K562 (cell line): ENCODE data around the gene KLHL22. TPM values are rescaled to one million over a fixed set of nuclear protein-coding genes. Genes with fewer than 3 reads are reported as not detected.

Source experiments
- ATAC-seq: fragments of 200-7000 bp; cut with Tn5 transposase; 3 replicates; pipeline ENCODE4 v1.9.1; 2020; ENCODE audit warnings: moderate library complexity
- BruUV-seq: library from RNA; stranded (reverse); fragments of 400-500 nt; replicated peaks from 2 replicates; lab custom pipeline; 2021; lab: Mats Ljungman, UMichigan
- CTCF ChIA-PET: fragments of 300-600 bp; formaldehyde crosslinking; extraction: SDS; loops from one replicate; lab custom pipeline; 2021; ENCODE audit warnings: low intra/inter-chr PET ratio; lab: Yijun Ruan, JAX
- POLR2A ChIA-PET: fragments of 300-600, 350-650 bp; sonication (Branson Sonifier 250); formaldehyde crosslinking; extraction: SDS; loops from one replicate; lab custom pipeline; 2021; ENCODE audit warnings: antibody characterized with exemption, inconsistent platforms; lab: Yijun Ruan, JAX
- DNase-seq, 4 experiments: peaks; one replicate each; pipeline versions ENCODE4 v3.0.0 to v3.0.0-alpha.2; 2011 to 2018; ENCODE audit warnings: low spot score in 3 of 4, mixed read lengths in 3 of 4; ENCODE audit errors: extremely low read depth in 1 of 4
- FAIRE-seq: peaks from 2 replicates; lab custom pipeline; 2011; peaks lifted over from hg19 to GRCh38; lab: Jason Lieb, UNC
- H2AFZ ChIP-seq: 2 replicates; pipeline ENCODE4 v1.6.0; 2011; ENCODE audit warnings: low read depth, low read length, control low read depth, inconsistent platforms
- H3K27ac ChIP-seq: fragments of 200-600 bp; 3 replicates; pipeline ENCODE4 v1.8.0; 2011; ENCODE audit warnings: low read depth, mild to moderate bottlenecking, control low read depth, inconsistent platforms, low read length, moderate library complexity, mixed read lengths; ENCODE audit errors: extremely low read depth
- H3K27me3 ChIP-seq, 2 experiments: fragments of 300-600 bp in 1 of 2; 2 replicates in 1 of 2; 3 replicates in 1 of 2; pipeline versions ENCODE4 v1.6.0 to v1.8.0; 2011; ENCODE audit warnings: inconsistent platforms in 2 of 2, low read length in 2 of 2, mild to moderate bottlenecking in 1 of 2, mixed read lengths in 1 of 2, moderate library complexity in 1 of 2; ENCODE audit not compliant: control insufficient read depth in 2 of 2, insufficient read depth in 2 of 2
- H3K36me3 ChIP-seq: fragments of 300-600 bp; 3 replicates; pipeline ENCODE4 v1.8.0; 2011; ENCODE audit warnings: mild to moderate bottlenecking, low read length, inconsistent platforms; ENCODE audit not compliant: control insufficient read depth, insufficient read depth
- H3K4me1 ChIP-seq, 2 experiments: fragments of 200-600 bp in 1 of 2; replicated peaks in 1 of 2; 2 replicates in 1 of 2; 3 replicates in 1 of 2; pipeline versions ENCODE4 v1.5.1 to v1.8.0; 2011; ENCODE audit warnings: inconsistent platforms in 2 of 2, low read length in 2 of 2, mild to moderate bottlenecking in 1 of 2, mixed read lengths in 1 of 2, moderate library complexity in 1 of 2; ENCODE audit not compliant: control insufficient read depth in 2 of 2, insufficient read depth in 2 of 2
- H3K4me2 ChIP-seq: 2 replicates; pipeline ENCODE4 v1.6.1; 2011; ENCODE audit warnings: low read length, control low read depth, inconsistent platforms, mixed read lengths; ENCODE audit not compliant: insufficient read depth
- H3K4me3 ChIP-seq: fragments of 200-600 bp; sonication (generic), shearing (Covaris generic); 2 replicates; pipeline ENCODE4 v1.5.1; 2016; ENCODE audit warnings: control low read depth, inconsistent platforms
- H3K79me2 ChIP-seq: fragments of 200-600 bp; 3 replicates; pipeline ENCODE4 v1.8.0; 2011; ENCODE audit warnings: low read length, inconsistent platforms; ENCODE audit not compliant: control insufficient read depth, insufficient read depth
- H3K9ac ChIP-seq, 2 experiments: 2 replicates each; pipeline versions ENCODE4 v1.6.0 to v1.6.1; 2011; ENCODE audit warnings: low read depth in 2 of 2, low read length in 2 of 2, control low read depth in 1 of 2, inconsistent platforms in 1 of 2, mild to moderate bottlenecking in 1 of 2, mixed read lengths in 1 of 2; ENCODE audit not compliant: insufficient read depth in 1 of 2
- H3K9me1 ChIP-seq: one replicate; pipeline ENCODE4 v1.6.0; 2011; ENCODE audit warnings: inconsistent platforms, mild to moderate bottlenecking, low read length, moderate library complexity; ENCODE audit not compliant: control insufficient read depth, insufficient read depth
- H3K9me3 ChIP-seq: replicated peaks from 2 replicates; pipeline ENCODE4 v1.5.1; 2011; ENCODE audit warnings: low read depth, low read length, inconsistent platforms; ENCODE audit not compliant: control insufficient read depth, insufficient read depth
- H4K20me1 ChIP-seq: replicated peaks from 2 replicates; pipeline ENCODE4 v1.6.1; 2011; ENCODE audit warnings: low read length, inconsistent platforms, mixed read lengths; ENCODE audit not compliant: control insufficient read depth, insufficient read depth
- BCL6 ChIP-seq: fragments of 250-450 bp; sonication (Bioruptor Pico); IDR thresholded peaks from 2 replicates; pipeline ENCODE4 v1.4.0; 2020
- BRCA1 ChIP-seq, 2 experiments: fragments of 450-650 bp in 1 of 2; sonication (generic) in 1 of 2; formaldehyde crosslinking in 1 of 2; IDR thresholded peaks; 2 replicates each; pipeline versions ENCODE4 v1.5.0 to v1.6.1; 2017 to 2020; ENCODE audit warnings: mild to moderate bottlenecking in 1 of 2, missing genetic modification reagents in 1 of 2
- FOXA3 ChIP-seq, 2 experiments: fragments of 450-650 bp in 1 of 2; sonication (generic) in 1 of 2; formaldehyde crosslinking; IDR thresholded peaks in 1 of 2; conservative IDR thresholded peaks in 1 of 2; 2 replicates each; pipeline versions ENCODE4 v1.4.0 to v1.8.0; 2020 to 2022; ENCODE audit warnings: mild to moderate bottlenecking in 2 of 2, missing genetic modification reagents in 1 of 2
- FOXP4 ChIP-seq: sonication (generic); formaldehyde crosslinking; IDR thresholded peaks from 2 replicates; pipeline ENCODE4 v1.8.0; 2022; ENCODE audit warnings: mild to moderate bottlenecking, missing genetic modification reagents, borderline replicate concordance
- POLR2B ChIP-seq: fragments of 450-650 bp; IDR thresholded peaks from 2 replicates; pipeline ENCODE4 v1.6.1; 2018; ENCODE audit warnings: low read depth; ENCODE audit not compliant: partially characterized antibody
- STAG1 ChIP-seq: sonication (generic); formaldehyde crosslinking; IDR thresholded peaks from 2 replicates; pipeline ENCODE4 v1.5.0; 2020; ENCODE audit warnings: missing genetic modification reagents, borderline replicate concordance
- TEAD1 ChIP-seq, 2 experiments: fragments of 450-650 bp in 1 of 2; sonication (generic) in 1 of 2; formaldehyde crosslinking; IDR thresholded peaks; 2 replicates each; pipeline versions ENCODE4 v1.4.0 to v1.8.0; 2020 to 2022; ENCODE audit warnings: mild to moderate bottlenecking in 2 of 2, missing genetic modification reagents in 1 of 2
- THRB ChIP-seq: fragments of 450-650 bp; formaldehyde crosslinking; conservative IDR thresholded peaks from 2 replicates; pipeline ENCODE4 v1.4.0; 2022; ENCODE audit warnings: mild to moderate bottlenecking, missing genetic modification characterization
- ZBTB43 ChIP-seq: sonication (generic); formaldehyde crosslinking; IDR thresholded peaks from 2 replicates; pipeline ENCODE4 v1.8.0; 2023; ENCODE audit warnings: mild to moderate bottlenecking, missing genetic modification reagents
- ZNF121 ChIP-seq: sonication (generic); formaldehyde crosslinking; conservative IDR thresholded peaks from 2 replicates; pipeline ENCODE4 v1.8.0; 2022; ENCODE audit warnings: missing genetic modification reagents
- ZNF217 ChIP-seq: sonication (generic); formaldehyde crosslinking; IDR thresholded peaks from 2 replicates; pipeline ENCODE4 v1.8.0; 2022; ENCODE audit warnings: mild to moderate bottlenecking, missing genetic modification reagents
- ZNF224 ChIP-seq: sonication (generic); formaldehyde crosslinking; IDR thresholded peaks from 2 replicates; pipeline ENCODE4 v1.8.0; 2022; ENCODE audit warnings: mild to moderate bottlenecking, missing genetic modification reagents
- WGBS: fragments of 100-300 bp; shearing (Covaris generic); methylation state at CpG from one replicate; pipeline ENCODE4 v1.1.6; 2016; ENCODE audit warnings: low coverage, mixed read lengths; ENCODE audit not compliant: insufficient coverage; ENCODE audit errors: missing lambda C conversion rate; 5-methylcytosine and 5-hydroxymethylcytosine counted together
- in situ Hi-C: fragments of 300-500 bp; cut with MboI; formaldehyde crosslinking; loops from 4 replicates; pipeline ENCODE4 v1.15.0; 2018; ENCODE audit warnings: inconsistent platforms, mixed read lengths
- intact Hi-C: fragments of 100-400 bp; cut with micrococcal nuclease; formaldehyde crosslinking; loops from 2 replicates; pipeline ENCODE4 v1.14.2; 2022
- polyA plus RNA-seq, 8 experiments: library from polyadenylated mRNA; depleted of rRNA in 4 of 8; stranded (reverse) in 5 of 8; unstranded in 3 of 8; fragments of >200 nt; fragmentation: Nextera tagmentation in 2 of 8; fragmentation: Illumina TruSeq in 1 of 8; extraction: Ambion mirVana in 2 of 8; extraction: Trizol in 1 of 8; gene quantifications; 2 replicates each; pipeline versions ENCODE4 v1.2.1 to v1.2.3, GENCODE V29; 2011 to 2014; ENCODE audit warnings: inconsistent platforms in 1 of 8, missing spikeins in 1 of 8
- total RNA-seq, 7 experiments: library from RNA; depleted of rRNA in 6 of 7; stranded (reverse); fragments of >200 nt in 6 of 7; fragmentation: Illumina TruSeq in 2 of 7; extraction: Trizol in 2 of 7; gene quantifications; 2 replicates each; pipeline versions ENCODE4 v1.2.1 to v1.2.3, GENCODE V29; 2011 to 2021; ENCODE audit warnings: low replicate concordance in 1 of 7

KLHL22 gene
- total and polyA plus RNA-seq, 9 of the 15 experiments (the other 6 are each of a cell fraction or from before 2014, with no cell fraction given), result 1.3 to 25.6 (median 15.2) TPM

- TF ChIP-seq ZBTB43 (CRISPR knock-in tag) (peak; percentile 65; the same call in 1 of the 2 replicates), ZNF224 (CRISPR knock-in tag) (0 out of 2 replicates have a peak, but pooled peaks have one; percentile 55), POLR2B (no peak), ZNF217 (CRISPR knock-in tag) (0 out of 2 replicates have a peak, but pooled peaks have one; percentile 58), ZNF121 (CRISPR knock-in tag) (0 out of 2 replicates have a peak, but pooled peaks have one; percentile 17), STAG1 (CRISPR knock-in tag) (0 out of 2 replicates have a peak, but pooled peaks have one; percentile 33)
These were observed 29.9 kb downstream of the KLHL22 start (continued) for GRCh38 chr22:20465759-20466077.

GRCh38 chr22:20464912-20465758 lies 30.5 kb downstream of the KLHL22 start:
- FAIRE-seq, result no peak
- in situ Hi-C loops, result no loop called here
- CTCF ChIA-PET, result no interaction called here
- TF ChIP-seq FOXP4 (CRISPR knock-in tag) (0 out of 2 replicates have a peak, but pooled peaks have one; percentile 41), BCL6 (CRISPR knock-in tag) (no peak), THRB (peak; percentile 66; the same call in 1 of the 2 replicates), TEAD1 (CRISPR knock-in tag; IDR thresholded peaks at IDR 0.05) (0 out of 4 replicates have a peak, but pooled peaks of 1 of the 2 experiments have one; percentile 58), FOXA3 (CRISPR knock-in tag; conservative IDR thresholded peaks at IDR 0.05 in 1 of 2, IDR thresholded peaks at IDR 0.05 in 1 of 2) (0 out of 4 replicates have a peak, but pooled peaks of 1 of the 2 experiments have one; percentile 2), BRCA1 (IDR thresholded peaks at IDR 0.05) (no peak), BRCA1 (CRISPR knock-in tag; IDR thresholded peaks at IDR 0.05) (no peak)

More at GRCh38 chr22:20464912-20465758, 30.5 kb downstream of the KLHL22 start:
- BruUV-seq, result no TSS peak
- Histone ChIP-seq H3K79me2 (no peaks in the 10 kb centered on the region), H2AFZ (no peak overlapping the region), H4K20me1 (peaks cover 20% of the 10 kb centered on the region), H3K9me1 (no peaks in the 10 kb centered on the region), H3K27me3 (peaks cover 15 to 25% of the 10 kb centered on the region in 2 experiments; a peak in 4 of 5 replicates), H3K4me3 (no peak overlapping the region), H3K27ac (no peak overlapping the region), H3K4me2 (no peak overlapping the region), H3K36me3 (no peaks in the 10 kb centered on the region), H3K9ac (peak overlapping the region in 1 of 2 experiments; percentile 3; a peak in 2 of 4 replicates), H3K9me3 (no peaks in the 10 kb centered on the region), H3K4me1 (peaks cover 7 to 13% of the 10 kb centered on the region in 2 experiments; a peak in 4 of 5 replicates)
- ATAC-seq, result peak; percentile 5; the same call in 2 of the 3 replicates
- intact Hi-C loops, result no loop called here
- DNase-seq, result no peak
- POLR2A ChIA-PET, result interaction anchor here (0.6 to 3.7 kb wide), 11 partner anchors 10 to 187 kb away, joined by 3 to 22 read pairs (median 4); partner anchors contain the start of gene MED15
- 39% methylated on average over 32 of the region's 32 CpGs for WGBS
